Ishikawa (cell line): ENCODE results near the gene NAA38.
A peak's percentile ranks its signal among the peaks of the same experiment; 100 is the strongest.

Experiments
- CEBPB ChIP-seq: IDR thresholded peaks from 2 replicates; pipeline ENCODE4 v1.6.1; 2012
- CREB1 ChIP-seq: IDR thresholded peaks from 2 replicates; pipeline ENCODE4 v1.6.1; 2012; ENCODE audit warnings: low read depth
- EGR1 ChIP-seq: IDR thresholded peaks from 2 replicates; pipeline ENCODE4 v1.6.1; 2012
- EP300 ChIP-seq: IDR thresholded peaks from 2 replicates; pipeline ENCODE4 v1.6.1; 2012; ENCODE audit warnings: borderline replicate concordance
- FOXM1 ChIP-seq: IDR thresholded peaks from 2 replicates; pipeline ENCODE4 v1.6.1; 2012; ENCODE audit warnings: low read depth, borderline replicate concordance
- MAX ChIP-seq: IDR thresholded peaks from 2 replicates; pipeline ENCODE4 v1.6.1; 2012
- NFIC ChIP-seq: IDR thresholded peaks from 2 replicates; pipeline ENCODE4 v1.6.1; 2012
- RAD21 ChIP-seq: IDR thresholded peaks from 2 replicates; pipeline ENCODE4 v1.6.1; 2012; ENCODE audit warnings: low read depth
- REST ChIP-seq: IDR thresholded peaks from 2 replicates; pipeline ENCODE4 v1.6.1; 2012; ENCODE audit warnings: low read depth, mild to moderate bottlenecking
- TAF1 ChIP-seq: IDR thresholded peaks from 2 replicates; pipeline ENCODE4 v1.6.1; 2012; ENCODE audit warnings: low read depth, mild to moderate bottlenecking
- TCF12 ChIP-seq: IDR thresholded peaks from 2 replicates; pipeline ENCODE4 v1.6.1; 2012; ENCODE audit warnings: low read depth
- TEAD4 ChIP-seq: IDR thresholded peaks from 2 replicates; pipeline ENCODE4 v1.6.1; 2012
- USF1 ChIP-seq: IDR thresholded peaks from 2 replicates; pipeline ENCODE4 v1.6.1; 2012
- YY1 ChIP-seq: IDR thresholded peaks from 2 replicates; pipeline ENCODE4 v1.6.1; 2012; ENCODE audit warnings: low read depth
- ZBTB7A ChIP-seq: IDR thresholded peaks from 2 replicates; pipeline ENCODE4 v1.6.1; 2012; ENCODE audit warnings: low read depth

Gene NAA38

GRCh38 chr17:7854078-7854777 lies 3.1 kb downstream of the NAA38 start:
- no peak for TF ChIP-seq CREB1
- no peak for TF ChIP-seq USF1
- no peak for TF ChIP-seq EP300
- no peak for TF ChIP-seq TCF12
- TF ChIP-seq REST, result no peak
- TF ChIP-seq FOXM1, result no peak
- TF ChIP-seq ZBTB7A, result no peak
- no peak for TF ChIP-seq EGR1
- no peak for TF ChIP-seq NFIC
- TF ChIP-seq MAX, result no peak

- no peak for TF ChIP-seq MAX
- TF ChIP-seq CREB1, result no peak
- no peak for TF ChIP-seq RAD21
Observed at GRCh38 chr17:7853691-7854038, 3.7 kb downstream of the NAA38 start.

GRCh38 chr17:7852919-7853690 lies 4.3 kb downstream of the NAA38 start:
- no peak for TF ChIP-seq MAX
- no peak for TF ChIP-seq USF1
- TF ChIP-seq TEAD4, result no peak
- TF ChIP-seq CEBPB, result no peak
- TF ChIP-seq YY1, result no peak
- no peak for TF ChIP-seq EP300
- TF ChIP-seq TCF12, result no peak
- TF ChIP-seq EGR1, result no peak

GRCh38 chr17:7852262-7852670 lies 5.1 kb downstream of the NAA38 start:
- TF ChIP-seq EP300, result no peak

GRCh38 chr17:7851438-7852261 lies 5.7 kb downstream of the NAA38 start:
- TF ChIP-seq YY1 (peak; percentile 61; the same call in 1 of the 2 replicates), CEBPB (no peak), MAX (peak; percentile 92), REST (no peak), TCF12 (peak; percentile 59), EP300 (no peak), CREB1 (no peak; the same call in 1 of the 2 replicates), USF1 (peak; percentile 51), RAD21 (peak; percentile 97), NFIC (no peak; the same call in 1 of the 2 replicates), ZBTB7A (no peak), TAF1 (0 out of 2 replicates have a peak, but pooled peaks have one; percentile 31)
